Measurements from ENCODE around the gene SERPINB2.

- TF ChIP-seq CTCF (IDR thresholded peaks at IDR 0.05), result no peak
- no peak for TF ChIP-seq POLR2A (IDR thresholded peaks at IDR 0.05)
Observed at GRCh38 chr18:63887424-63887823, at the start of gene SERPINB2.

Data from lower leg skin (tissue), 3 donors.